Measurements from ENCODE around the gene SGSM2. TPM values are rescaled to one million over a fixed set of nuclear protein-coding genes. Genes with fewer than 3 reads are reported as not detected.

The SGSM2 gene
- total and polyA plus RNA-seq, 2 experiments from 2014 or later, result 13.7 to 52.4 TPM

- Histone ChIP-seq H3F3A (replicated peaks; ENCODE audit: low read depth) (no peaks in the 10 kb centered on the region), H2AFZ (no peak overlapping the region), H3K27ac (ENCODE audit: low read depth) (no peak overlapping the region), H3K36me3 (ENCODE audit: insufficient read depth) (no peaks in the 10 kb centered on the region), H3K4me1 (ENCODE audit: insufficient read depth) (peaks cover 20% of the 10 kb centered on the region), H3K27me3 (ENCODE audit: insufficient read depth) (no peaks in the 10 kb centered on the region), H3K79me2 (replicated peaks; ENCODE audit: insufficient read depth) (peaks cover 23% of the 10 kb centered on the region), H4K20me1 (replicated peaks; ENCODE audit: insufficient read depth) (no peaks in the 10 kb centered on the region; the same call in 1 of the 2 replicates), H3K4me3 (no peak overlapping the region), H3K4me2 (no peak overlapping the region), H3K9me2 (ENCODE audit: insufficient read depth) (no peaks in the 10 kb centered on the region)
- Mint-ChIP-seq H3K27me3 (ENCODE audit: insufficient read depth, low read depth, poor library complexity) (peaks cover 28% of the 10 kb centered on the region), H3K9me3 (no peaks in the 10 kb centered on the region; the same call in 2 of the 3 replicates), H3K4me3 (no peak overlapping the region), H3K27ac (peak overlapping the region; percentile 80), H3K36me3 (ENCODE audit: low read depth) (peaks cover 17% of the 10 kb centered on the region; the same call in 2 of the 3 replicates), H3K4me1 (peaks cover 47% of the 10 kb centered on the region)
- TF ChIP-seq JUNB (IDR thresholded peaks at IDR 0.05; ENCODE audit: unreplicated experiment) (no peak), STAT1 (IDR thresholded peaks at IDR 0.05; ENCODE audit: unreplicated experiment) (no peak), CTCF (conservative IDR thresholded peaks at IDR 0.05; ENCODE audit: low read depth in 2 of 2) (no peak), CREB1 (CRISPR knock-in tag; IDR thresholded peaks at IDR 0.05; ENCODE audit: low read depth) (no peak), NANOG (IDR thresholded peaks at IDR 0.05; ENCODE audit: borderline replicate concordance) (no peak), ZNF114 (CRISPR knock-in tag; IDR thresholded peaks at IDR 0.05) (no peak), ZNF331 (CRISPR knock-in tag; IDR thresholded peaks at IDR 0.05; ENCODE audit: low read depth) (no peak), POLR2AphosphoS5 (IDR thresholded peaks at IDR 0.05; ENCODE audit: low read depth) (no peak), ZNF462 (CRISPR knock-in tag; IDR thresholded peaks at IDR 0.05) (no peak), EZH2 (IDR thresholded peaks at IDR 0.05; ENCODE audit: low read depth, unreplicated experiment) (no peak), EZH2phosphoT487 (IDR thresholded peaks at IDR 0.05; ENCODE audit: unreplicated experiment) (no peak)
- TF ChIP-seq, protein P1, sequence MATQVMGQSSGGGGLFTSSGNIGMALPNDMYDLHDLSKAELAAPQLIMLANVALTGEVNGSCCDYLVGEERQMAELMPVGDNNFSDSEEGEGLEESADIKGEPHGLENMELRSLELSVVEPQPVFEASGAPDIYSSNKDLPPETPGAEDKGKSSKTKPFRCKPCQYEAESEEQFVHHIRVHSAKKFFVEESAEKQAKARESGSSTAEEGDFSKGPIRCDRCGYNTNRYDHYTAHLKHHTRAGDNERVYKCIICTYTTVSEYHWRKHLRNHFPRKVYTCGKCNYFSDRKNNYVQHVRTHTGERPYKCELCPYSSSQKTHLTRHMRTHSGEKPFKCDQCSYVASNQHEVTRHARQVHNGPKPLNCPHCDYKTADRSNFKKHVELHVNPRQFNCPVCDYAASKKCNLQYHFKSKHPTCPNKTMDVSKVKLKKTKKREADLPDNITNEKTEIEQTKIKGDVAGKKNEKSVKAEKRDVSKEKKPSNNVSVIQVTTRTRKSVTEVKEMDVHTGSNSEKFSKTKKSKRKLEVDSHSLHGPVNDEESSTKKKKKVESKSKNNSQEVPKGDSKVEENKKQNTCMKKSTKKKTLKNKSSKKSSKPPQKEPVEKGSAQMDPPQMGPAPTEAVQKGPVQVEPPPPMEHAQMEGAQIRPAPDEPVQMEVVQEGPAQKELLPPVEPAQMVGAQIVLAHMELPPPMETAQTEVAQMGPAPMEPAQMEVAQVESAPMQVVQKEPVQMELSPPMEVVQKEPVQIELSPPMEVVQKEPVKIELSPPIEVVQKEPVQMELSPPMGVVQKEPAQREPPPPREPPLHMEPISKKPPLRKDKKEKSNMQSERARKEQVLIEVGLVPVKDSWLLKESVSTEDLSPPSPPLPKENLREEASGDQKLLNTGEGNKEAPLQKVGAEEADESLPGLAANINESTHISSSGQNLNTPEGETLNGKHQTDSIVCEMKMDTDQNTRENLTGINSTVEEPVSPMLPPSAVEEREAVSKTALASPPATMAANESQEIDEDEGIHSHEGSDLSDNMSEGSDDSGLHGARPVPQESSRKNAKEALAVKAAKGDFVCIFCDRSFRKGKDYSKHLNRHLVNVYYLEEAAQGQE (IDR thresholded peaks at IDR 0.05; ENCODE audit: unreplicated experiment), result no peak
- TF ChIP-seq, protein P2, sequence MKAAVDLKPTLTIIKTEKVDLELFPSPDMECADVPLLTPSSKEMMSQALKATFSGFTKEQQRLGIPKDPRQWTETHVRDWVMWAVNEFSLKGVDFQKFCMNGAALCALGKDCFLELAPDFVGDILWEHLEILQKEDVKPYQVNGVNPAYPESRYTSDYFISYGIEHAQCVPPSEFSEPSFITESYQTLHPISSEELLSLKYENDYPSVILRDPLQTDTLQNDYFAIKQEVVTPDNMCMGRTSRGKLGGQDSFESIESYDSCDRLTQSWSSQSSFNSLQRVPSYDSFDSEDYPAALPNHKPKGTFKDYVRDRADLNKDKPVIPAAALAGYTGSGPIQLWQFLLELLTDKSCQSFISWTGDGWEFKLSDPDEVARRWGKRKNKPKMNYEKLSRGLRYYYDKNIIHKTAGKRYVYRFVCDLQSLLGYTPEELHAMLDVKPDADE (IDR thresholded peaks at IDR 0.05), result no peak
- ATAC-seq (no peak), DNase-seq (ENCODE audit: low spot score) (peak; percentile 73)
These were observed 51.4 kb downstream of the SGSM2 start for GRCh38 chr17:2388683-2389055.
